GM18867 (cell line): ENCODE measurements around the gene CNTN6.

ENCODE experiments used
- ATAC-seq: cut with Tn5 transposase; IDR thresholded peaks from one replicate; pipeline ENCODE4 v1.9.1; 2021; ENCODE audit warnings: mild to moderate bottlenecking, moderate library complexity; ENCODE audit not compliant: unreplicated experiment

Gene CNTN6

DNA sequence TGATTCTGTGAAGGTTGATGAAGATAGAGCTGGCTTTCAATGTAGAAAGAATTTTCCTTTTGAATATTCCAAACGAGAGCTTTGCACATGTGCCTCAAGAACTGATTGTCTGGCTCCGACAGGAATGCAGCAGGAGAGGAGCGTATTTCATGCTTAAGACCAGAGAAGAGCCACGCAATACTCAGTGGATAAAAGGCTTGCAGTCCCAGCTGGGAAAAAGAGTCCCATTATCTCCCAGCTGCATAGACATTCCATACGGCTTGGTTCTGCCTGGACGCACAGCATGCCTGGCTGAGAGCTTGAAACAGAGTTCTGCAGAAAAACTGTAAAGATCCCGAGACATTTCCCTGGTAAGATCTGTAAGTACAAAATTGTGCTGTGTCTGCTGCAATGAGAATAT lies at the start of gene CNTN6:
Gene CNTN6, plus strand, starts transcription at position 254 of the 400 bp plus-strand sequence. CDS start 54,985 bp downstream, outside the sequence.
- ATAC-seq: no peak

DNA sequence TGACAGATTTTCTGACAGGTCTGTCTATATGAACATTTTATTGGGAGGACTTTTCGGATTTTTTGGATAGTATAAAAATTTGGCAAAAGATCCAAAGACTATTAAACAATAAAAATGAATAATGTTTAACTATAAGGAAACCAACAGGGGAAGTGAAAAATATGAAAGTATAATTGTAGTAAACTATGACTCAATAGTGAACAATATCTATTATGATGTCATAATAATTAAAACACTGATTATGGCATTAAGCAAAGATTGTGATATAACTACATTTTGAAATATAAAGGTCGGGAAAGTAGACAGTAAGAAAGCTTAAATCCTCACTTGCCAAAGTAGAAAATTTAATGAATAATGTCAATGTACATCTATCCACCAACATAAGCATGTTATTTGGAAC lies 44.3 kb upstream of the CNTN6 start:
- no peak for ATAC-seq

DNA sequence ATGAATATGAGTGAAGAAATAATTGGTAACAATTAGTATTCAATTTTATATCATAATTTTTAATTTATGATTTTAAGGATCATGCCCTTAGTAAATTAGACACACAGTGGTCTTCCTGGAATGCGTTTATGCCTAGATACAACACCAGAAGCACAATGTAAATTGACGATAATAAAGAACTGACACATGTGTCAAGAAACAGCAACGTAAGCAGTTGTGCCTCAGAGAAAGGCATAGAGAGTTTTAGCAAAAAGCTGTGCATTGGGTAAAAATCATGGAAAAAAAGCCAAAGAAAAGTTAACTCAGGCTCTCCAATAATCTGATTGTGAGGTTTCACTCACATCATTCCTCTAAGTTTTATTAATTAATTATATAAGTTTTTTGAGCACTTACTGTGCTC lies 37.0 kb upstream of the CNTN6 start:
- ATAC-seq: no peak

DNA sequence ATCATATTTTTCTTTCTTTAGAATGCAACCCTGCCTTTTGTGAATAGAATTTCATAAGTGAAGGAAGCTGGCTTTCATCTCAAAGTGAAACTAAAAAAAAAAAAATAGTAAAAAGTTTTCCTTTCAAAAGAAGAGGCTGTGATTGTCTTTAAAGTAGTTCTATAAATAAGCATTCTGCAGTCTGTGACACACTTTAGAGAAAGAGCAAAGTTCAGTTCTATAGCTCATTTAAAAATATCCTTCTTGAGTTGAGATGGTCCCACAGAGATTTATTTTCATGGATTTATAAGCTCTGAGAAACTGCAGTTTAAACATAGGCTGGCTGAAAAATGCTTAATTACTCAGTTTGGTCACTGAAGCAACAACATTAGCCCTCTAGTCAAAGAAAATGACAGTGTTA lies 36.1 kb upstream of the CNTN6 start:
- no peak for ATAC-seq

DNA sequence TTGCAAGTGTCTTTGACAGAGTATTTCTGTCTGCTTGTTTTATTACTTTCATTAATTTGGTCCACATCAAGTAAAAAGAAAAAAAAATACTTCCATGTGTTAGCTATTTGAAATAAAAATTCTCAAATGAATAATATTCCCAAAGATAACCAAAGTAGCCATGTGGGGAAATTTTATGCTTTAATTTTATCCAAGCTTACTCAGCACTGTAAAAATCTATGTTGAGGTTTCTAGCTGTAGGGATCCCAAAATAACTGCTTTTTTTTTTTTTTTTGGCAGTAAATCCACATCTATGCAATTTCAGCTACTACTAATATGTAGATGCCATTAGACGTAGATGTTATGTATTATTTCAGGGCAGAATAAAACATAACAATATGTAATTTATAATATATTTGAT lies 35.4 kb upstream of the CNTN6 start:
- ATAC-seq: no peak

DNA sequence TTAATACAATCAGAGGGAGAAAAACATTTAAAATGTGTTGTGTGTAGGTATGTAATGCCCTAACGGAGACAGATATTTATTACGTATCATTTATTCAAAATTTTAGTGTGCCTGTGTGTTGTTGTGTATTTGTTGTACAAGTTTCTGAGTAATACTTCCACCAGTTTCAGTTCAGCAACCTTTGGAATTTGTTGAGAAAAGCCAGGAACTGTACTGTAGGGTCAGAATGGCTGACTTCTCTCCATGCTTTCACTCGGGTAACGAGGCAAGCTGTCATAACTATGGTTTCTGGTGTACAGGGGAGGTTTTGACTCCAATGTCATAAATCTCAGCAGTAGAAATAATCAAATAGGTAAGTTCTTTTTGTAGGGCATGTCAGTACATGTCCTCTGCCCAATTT lies 23.8 kb upstream of the CNTN6 start:
- no peak for ATAC-seq

DNA sequence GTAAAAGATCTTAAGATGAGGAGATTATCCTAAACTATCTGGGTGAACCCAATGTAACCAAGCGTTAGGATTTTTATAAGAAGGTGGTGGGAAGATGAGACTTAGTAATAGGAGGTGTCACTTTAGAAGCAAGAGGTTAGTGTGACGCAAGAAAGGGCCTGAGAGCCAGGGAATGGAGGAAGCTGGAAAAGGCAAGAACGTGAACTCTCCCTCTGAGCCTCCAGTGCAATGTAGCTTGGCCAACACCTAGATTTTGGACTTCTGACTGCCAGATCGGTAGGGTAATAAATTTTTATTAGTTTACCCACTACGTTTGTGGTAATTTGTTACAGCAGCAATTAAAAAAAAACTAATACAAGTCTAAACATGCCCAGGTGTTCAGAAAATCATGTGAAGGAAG lies 20.8 kb upstream of the CNTN6 start:
- no peak for ATAC-seq

DNA sequence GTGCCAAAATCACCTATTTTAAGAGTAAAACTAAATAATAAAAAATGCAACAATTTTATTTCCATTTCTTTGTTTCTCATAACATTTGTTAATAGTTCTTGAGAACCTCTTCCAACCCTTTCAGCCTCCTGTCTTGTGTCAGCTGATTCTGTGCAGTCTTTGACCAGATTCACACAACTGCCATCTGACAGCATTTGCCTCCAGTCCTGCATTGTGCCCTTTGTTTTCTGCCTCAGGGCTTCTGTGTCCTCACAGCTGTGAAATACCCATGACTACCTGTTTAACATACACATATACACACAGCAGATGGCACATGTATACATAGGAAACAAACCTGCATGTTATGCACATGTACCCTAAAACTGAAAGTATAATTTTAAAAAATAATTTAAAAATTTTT lies 13.2 kb upstream of the CNTN6 start:
- ATAC-seq: no peak

DNA sequence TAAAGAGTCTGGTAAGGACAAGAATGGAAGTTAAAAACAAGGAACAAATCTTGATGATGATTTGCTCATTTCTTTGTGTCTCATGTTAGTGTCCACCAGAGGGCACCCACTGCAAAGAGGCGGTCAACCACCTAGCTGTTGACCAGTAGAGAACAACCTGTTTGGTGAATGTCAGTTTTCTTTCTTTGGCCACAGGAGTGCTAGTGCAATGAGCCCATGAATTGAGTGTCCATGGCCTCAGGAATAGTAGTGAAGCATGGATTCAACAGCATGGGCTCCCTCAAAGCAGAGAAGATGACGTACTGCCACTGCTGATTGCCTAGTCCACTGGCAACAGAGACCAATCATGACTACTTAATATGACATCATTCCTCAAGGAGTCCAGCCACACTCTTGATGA lies 10.7 kb upstream of the CNTN6 start:
- ATAC-seq: peak; percentile 80

DNA sequence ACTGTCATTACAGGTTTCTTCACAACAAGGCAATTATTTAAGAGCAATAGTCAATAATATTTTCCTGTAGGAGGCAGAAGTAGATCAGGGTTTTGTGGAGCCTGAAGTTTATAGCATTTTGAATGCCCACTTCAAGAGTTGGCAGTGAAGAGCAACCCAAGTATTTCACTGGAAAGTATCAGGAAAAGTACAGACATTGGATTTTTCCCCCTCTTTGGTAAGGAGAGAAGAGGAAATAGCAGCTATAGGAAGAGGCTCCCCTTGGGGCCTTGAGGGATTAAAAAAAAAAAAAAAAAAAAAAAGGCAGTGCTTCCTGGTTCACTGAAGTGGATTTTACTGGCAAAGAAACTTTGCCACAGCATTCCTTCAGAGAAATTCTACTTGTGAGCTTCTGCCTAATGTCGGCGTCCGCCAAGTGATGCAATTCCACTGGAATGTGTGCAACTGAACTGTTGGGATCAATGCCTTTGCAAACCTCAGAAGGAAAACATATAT lies 5.7 kb upstream of the CNTN6 start:
- no peak for ATAC-seq

DNA sequence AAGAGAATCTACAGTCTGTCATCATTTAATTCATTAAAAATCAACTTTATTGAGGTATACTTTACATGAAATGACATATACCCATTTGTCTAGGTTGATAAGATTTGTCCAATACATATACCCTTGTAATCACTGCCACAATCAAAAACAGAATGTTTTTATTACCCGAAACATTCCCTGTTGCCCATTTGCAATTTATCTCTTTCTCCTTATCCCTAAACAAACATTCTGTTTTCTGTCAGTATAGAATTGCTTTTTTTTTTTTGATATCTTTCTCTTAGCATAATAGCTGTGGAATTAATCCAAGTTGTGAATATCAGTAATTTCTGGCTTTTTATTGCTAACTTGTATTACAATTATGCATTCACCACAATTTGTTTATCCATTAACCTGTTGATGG lies 4.3 kb upstream of the CNTN6 start:
- no peak for ATAC-seq

DNA sequence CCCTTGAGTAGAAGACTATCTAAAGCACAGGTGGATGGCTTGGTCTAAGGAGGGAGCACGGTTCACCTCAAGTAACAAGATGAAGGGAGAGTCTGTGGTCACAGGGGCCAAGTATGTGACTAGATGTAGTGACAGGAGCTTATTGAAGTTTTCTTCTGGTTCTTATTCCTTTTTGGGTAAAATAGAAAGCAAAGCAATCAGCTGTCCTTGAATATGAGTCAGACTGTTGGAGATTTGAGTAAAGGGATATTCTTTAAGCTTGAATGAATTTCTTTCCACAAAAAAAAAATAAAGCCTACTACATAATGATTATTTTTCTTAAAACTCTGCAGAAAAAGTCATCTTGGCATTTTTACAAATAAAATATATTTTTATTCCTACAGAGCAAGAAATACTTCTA lies 1.5 kb upstream of the CNTN6 start:
- no peak for ATAC-seq

DNA sequence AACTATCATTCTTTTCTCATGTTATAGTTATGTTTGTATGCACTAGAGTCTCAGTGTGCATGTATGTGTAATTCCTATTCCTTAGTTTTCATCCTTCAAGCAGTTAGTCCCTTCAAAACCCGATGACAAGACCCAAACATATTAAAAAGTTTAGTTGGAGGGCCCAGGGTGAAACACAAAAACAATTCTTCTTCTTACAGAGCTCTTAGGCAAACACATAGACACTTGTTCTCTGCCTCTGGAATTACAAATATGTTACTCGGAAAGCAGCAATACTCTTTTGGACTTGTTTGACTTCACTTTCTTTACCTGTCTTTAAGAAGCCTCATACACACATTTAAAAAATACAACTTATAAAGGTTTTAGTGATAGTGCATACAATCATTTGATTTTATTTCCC lies 763 bp upstream of the CNTN6 start:
- ATAC-seq: no peak

DNA sequence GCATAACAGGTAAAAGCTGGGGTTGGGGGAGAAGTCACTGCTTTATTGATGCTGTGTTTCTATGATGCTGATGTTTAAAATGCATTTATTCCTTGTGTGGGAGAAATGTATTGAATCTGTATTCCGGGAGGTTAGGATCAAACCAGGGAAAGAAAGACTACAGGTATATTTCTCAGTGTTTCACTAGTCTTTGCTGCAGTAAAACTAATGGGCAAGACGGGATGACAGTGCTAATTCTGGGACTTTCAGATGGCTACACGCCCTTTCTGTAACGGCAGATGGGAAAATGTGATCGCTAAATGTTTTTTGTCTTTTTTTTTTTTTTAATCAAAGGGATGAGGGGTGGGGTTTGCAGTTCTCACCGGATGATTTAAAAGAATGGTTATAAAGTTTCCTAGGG lies 393 bp downstream of the CNTN6 start:
- ATAC-seq: no peak

DNA sequence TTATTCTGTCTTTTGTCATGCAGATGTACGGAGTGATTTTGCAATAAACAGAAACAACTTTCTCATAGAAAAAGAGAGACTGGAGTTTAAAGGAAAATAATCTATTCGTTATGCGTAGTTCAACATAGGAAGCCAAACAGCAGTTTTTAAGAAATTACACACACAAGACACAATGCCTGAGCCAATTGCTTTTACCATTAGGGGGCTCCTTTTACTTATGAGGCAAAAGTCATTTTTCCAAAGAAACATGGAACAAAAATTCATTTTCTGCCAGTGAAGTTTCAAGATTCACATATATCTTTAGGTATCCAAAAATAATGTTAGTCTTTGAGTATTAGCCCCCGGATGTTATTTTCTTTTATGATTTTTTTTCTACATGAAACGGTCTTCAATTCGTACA lies 10.7 kb downstream of the CNTN6 start:
- ATAC-seq: no peak

DNA sequence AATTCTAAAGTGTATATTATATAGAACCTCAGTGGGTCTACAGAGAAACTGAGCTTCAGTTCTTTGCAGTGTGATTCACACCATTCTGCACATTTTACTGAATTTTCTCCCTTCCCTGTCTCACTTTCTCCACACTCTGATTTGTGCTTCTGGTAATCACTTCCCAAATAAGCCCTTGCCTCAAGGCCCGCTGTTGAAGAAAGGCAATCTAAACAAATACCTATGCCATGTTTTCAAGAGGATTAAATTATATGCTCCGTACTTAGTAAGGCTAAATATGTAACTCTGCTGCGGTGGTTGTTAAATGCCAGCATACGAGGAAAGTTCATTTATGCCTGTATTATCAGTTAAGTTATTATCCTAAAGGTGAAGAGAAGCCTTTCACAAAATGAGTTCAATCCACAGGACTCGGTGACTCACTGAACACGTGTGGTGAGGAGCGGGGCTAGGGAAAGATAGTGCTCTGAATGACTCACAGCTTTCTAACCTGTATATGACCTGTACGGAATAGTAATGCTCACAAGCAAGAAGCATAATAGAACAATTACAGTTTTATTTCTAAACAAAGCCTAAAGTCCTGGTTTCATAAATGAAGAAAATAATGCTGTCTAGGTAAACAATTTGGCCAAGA lies 25.1 kb downstream of the CNTN6 start:
- ATAC-seq: no peak

DNA sequence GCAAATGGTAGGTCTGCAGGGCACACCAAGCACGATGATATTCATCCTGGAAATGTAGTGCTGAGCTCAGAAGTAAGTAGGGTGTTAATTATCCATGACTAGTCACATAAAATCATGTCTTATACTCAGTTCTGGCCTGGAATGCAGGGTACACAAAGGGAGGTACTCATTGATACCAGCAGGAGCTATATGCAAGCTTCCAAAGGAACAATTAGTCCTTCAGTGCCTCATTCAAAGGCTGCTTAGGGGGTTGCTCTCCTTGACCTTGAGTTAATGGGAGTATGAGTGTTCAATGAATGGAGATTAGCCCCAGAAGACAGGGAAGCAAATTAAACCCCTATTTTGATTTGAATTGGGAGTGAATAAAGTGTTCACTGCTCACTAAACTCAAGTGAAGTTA lies 38.3 kb downstream of the CNTN6 start:
- ATAC-seq: no peak

DNA sequence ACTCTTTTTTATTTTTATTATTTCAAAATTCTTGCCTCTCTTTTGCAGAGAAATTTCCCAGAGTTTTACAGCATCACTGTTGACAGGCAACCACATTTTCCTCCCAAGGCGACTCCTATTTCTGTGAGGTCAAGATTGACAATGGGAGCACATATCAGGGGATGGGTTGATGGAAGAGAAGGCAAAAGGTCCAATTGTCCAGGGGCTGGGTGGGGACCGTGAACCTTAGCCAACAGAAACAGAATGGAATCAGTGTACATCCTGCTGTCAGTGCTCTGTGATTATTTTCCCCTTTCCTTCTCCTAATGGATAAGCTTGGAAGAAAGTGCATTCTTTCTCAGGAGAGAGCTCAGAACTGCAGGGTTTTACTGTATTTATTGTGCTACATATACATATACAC lies 42.4 kb downstream of the CNTN6 start:
- ATAC-seq: no peak

DNA sequence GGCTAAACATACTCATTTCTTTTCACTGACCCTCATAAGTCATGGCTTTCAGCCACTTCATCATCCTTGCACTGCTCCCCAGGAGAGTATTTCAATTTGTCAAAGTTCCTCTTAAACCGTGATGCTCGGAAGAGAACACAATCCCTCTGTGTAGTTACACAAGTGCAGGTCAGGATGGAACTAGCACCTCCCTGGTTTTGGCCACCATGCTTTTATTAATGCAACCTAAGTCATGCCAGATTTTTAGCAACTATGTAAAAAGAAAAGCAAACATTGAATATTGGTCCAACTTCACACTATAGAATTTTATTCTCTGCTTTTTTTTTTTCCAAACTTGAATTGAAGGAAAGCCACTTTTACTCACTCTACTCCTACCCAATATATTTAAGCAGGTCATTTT lies 45.2 kb downstream of the CNTN6 start:
- no peak for ATAC-seq

DNA sequence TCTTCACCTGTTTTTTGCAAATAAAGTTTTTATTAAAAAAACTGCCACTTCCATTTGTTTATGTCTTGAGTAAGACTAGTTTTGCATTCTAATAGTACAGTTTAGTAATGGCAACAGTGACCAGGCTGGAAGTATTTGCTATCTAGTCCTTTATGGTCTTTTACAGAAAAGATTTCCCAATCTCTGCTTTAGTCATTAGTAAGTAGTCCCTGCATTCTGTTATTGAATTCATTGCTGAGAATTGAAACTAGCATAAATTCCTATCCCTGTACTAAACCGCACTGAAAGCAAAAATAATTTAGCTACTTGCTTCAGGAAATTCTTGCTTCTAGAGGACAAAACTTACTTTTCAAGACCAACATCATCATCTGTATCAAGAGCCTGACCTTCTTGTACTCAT lies 46.2 kb downstream of the CNTN6 start:
- ATAC-seq: no peak

DNA sequence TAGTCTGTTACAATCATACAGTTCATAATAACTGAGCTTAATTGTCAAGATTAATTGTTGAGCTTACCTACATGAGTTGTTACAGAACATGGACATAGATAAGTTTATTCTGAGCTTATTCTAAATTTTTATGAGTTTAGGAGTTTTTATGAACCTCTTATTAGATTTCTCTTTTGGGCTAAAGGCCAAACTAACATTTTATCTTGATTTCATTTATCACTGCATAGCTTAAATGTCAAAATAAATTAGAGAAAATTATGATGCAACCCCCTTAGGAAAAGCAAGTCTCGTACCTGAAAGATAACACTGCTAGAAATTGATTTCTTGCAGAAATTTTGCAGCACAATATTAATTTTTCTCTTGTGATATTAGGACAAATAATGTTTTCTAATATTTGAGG lies 54.5 kb downstream of the CNTN6 start:
- no peak for ATAC-seq

DNA sequence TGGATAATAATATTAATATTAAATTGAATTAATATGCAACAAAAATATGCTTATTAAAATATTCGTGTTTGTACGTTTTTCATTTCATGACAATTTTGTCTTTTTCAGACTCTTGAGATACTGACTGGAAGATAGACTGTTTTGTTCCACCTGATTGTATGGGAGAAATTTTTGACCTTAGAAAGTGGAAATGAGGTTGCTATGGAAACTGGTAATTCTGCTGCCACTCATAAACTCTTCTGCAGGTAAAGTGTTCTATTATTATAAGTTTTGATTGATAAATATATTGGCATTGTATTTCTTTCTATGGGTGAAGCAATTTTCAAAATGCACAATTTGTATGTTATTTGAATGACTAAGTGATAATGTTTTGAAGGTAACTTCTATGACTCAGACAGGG lies 55.0 kb downstream of the CNTN6 start:
- ATAC-seq: no peak

DNA sequence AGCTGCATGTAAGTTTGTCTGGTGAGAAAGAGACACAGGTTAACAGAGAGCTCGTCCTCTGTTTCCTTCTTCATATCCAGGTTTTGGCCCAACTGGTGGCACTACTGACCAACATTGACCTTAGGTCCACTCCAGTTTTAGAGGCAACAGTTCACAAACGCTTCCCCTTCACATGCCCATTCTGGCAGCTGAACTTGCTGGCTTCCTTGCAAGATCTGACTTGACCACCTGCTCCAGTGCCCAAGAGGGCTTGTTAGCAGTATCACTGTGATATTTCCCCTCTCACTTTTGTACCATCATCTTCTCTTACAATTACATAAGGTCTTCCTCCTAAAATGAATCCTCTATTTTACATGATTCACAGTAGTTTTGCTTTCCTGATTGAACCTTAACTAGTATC lies 71.3 kb downstream of the CNTN6 start:
- no peak for ATAC-seq
